GM21515 (cell line): ENCODE data around the gene ZMYM2.
A peak's percentile ranks its signal among the peaks of the same experiment; 100 is the strongest.

Source experiments
- ATAC-seq: cut with Tn5 transposase; IDR thresholded peaks from one replicate; pipeline ENCODE4 v1.9.1; 2021; ENCODE audit not compliant: unreplicated experiment

ZMYM2 gene

DNA sequence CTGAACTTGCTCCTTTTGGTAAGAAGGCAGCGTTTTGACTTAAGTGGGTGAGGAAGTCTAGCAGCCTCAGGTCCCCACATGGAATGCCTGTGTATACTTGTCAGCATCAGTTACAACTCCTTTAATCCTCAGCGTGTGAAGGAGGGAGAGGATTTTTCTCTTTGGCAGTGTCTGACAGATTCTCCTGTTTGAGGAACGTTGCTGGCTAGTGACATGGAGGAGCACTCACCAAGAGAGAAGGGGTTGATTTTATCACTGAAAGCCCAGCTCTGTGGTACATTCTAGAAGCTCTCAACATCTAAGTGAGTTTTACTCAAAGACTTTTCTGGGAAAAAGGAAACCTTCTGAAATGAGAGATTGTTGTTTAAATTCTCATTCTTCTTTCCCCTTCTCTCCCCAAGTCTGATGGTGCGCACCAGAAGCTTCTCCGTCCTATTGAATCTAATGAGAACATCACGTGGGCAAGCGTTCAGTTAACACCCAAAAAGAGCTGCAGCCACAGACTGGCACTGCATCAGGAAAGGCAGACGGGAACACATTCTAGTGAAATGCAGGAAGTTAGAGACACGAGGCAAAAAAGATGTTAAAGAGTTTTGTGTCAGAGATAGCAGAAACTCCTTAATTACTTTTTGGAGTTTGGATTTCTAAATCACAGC is 144.1 kb downstream of the ZMYM2 start:
- no peak for ATAC-seq

- no peak for ATAC-seq
These were observed 146.7 kb downstream of the ZMYM2 start for GRCh38 chr13:20105161-20105689.

GRCh38 chr13:20106742-20107141 is 148.2 kb downstream of the ZMYM2 start:
- no peak for ATAC-seq

DNA sequence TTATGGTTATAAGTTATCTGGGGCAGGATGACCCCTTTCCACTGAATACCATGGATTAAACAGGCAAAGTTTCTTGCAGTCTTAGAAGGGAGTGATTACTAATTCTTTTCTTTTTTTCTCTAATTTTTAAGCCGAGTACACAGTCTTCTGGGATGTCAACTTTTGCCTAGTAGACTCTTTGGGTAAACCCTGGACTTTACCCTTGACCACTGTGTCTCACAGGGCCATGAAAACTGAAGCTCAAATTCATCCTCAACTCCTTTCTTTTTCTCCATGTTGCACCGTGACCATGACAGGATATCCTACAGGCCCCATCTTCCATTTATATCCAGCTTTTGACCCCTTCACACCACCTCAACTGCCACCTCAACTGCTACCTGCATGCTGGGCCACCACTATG is 150.5 kb downstream of the ZMYM2 start:
- ATAC-seq, result no peak

- no peak for ATAC-seq
These were observed 155.6 kb downstream of the ZMYM2 start for GRCh38 chr13:20114066-20114610.

- no peak for ATAC-seq
These were observed 157.7 kb downstream of the ZMYM2 start for GRCh38 chr13:20116213-20116612.

DNA sequence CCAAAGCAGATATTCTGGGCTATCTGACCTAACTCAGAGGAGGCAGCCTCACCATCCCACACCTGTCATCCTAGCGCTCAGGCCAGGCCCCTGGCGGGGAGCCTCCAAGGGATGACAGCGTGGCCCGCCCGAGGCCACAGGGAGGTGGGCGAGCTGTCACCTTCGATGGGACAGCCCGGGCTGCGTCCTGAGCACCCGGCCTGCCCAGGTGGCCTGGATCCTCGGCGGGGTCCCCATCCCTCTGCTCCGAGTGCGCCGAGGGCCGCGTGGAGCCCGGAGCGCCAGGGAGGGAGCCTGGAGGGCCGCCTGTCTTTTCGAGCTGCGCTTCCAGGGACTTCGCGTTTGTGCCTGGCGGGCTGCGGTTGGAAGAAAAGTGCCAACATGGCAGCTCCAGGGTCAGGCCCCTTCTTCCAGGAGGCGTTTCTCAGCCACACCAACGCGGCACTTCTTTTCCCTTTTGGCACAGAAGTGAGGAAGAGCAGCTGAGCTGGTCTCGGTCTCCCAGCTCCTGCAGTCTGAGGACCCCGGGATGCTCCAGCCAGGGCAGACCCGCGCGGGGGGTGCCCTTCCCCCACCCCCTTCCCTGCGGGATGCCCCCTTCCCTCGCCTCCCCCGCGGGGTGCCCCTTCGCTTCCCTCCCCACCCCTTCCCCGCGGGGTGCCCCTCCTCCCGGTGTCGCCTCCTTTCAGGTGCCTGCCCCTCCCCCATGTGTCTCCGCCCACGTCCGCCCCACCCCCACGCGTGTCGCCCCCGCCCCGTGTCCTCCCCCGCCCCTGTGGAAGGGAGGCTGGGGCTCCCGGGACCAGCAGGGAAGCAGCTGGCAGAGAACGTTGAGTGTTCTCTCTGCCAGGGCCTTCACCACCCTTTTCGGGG is 160.0 kb downstream of the ZMYM2 start:
- no peak for ATAC-seq

DNA sequence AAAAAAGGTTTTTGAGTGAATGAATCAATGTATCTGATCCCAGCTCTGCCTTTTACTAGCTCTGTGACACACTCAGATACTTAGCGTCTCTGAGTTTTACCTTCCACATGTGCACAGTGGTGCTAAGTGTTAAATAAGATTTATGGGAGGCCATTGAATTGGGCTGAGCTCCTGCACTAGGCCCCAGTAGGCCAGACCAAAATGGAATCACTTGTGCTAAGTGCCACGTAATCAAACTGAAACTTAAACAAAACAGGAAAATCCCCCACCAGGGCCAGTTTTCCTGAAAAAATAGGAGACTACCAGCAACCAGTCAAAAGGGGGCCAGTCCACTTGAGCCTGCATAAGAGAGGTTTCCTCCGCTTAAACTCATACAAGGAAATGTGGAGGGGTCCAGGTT is 161.4 kb downstream of the ZMYM2 start:
- ATAC-seq, result no peak

- no peak for ATAC-seq
These were observed 162.6 kb downstream of the ZMYM2 start for GRCh38 chr13:20121159-20121525.

DNA sequence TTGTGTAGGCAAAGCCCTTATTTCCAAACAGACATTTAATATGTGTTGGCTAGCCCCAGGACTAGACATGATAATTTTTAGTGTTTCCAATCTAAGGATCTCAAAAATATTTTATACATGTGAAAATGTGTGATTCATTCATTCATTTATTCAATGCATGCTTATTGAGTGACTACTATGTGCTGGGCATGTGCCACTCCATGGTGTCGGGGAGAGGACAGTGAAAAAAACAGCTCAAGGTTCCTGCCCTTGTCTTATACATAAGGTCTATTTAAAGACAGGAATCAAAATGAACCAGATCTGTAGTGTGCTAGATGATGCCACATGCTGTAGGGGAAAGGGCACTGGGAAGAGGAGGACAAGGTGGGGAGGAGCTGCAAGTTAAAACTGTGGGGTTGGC is 165.8 kb downstream of the ZMYM2 start:
- no peak for ATAC-seq

GRCh38 chr13:20125129-20125782 is 166.7 kb downstream of the ZMYM2 start:
- ATAC-seq, result no peak

DNA sequence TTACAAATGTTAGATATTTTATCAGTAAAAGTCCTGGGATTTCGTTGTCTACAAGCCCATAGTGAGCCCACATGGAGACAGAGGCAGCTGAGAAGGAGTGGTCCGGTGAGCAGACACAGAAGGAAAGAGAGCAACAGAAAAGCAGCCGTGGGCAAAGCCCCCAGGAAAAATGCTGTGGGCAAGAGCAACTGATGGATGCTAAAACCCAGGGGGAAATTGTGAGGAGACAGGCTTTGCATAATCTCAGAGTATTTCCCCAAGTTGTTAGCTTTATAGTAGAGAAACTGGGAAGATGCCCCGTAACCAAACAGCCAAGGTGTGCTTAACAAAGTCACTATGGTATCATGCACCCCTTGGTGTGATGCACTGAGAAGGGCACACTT is 167.2 kb downstream of the ZMYM2 start:
- ATAC-seq, result no peak

DNA sequence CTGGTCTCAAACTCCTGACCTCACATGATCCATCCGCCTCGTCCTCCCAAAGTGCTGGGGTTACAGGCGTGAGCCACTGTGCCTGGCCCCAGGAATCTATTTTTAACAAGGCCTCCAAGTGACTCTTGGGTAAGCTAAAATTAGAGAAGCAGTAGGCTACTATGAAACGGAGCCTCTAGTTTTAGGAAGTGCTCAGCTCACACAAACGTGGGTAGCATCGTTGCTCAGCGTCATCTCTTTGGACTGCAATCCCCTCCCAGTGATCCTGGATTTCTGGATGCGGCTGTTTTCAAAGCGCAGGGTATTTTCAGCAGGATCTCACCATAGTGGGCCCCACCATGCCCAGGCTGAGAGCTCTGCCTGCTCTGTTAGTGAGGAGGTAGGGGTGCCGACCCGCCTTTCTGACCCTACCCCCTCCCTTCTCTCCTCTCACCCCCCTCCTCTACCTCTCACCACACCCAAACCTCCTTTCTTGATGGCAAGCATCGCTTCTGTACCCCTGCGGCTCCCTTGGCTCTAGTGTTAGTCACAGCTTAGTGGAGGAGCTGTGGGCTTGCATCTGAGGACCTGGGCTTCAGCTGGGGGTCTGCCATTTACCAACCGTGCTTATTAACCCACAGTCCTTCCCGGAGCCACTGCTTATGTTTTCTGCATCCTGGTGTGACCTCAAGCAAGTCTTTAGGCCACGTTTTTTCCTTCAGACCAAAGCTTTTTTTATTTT is 168.2 kb downstream of the ZMYM2 start:
- ATAC-seq, result no peak

- no peak for ATAC-seq
These were observed 168.7 kb downstream of the ZMYM2 start for GRCh38 chr13:20127262-20127561.

DNA sequence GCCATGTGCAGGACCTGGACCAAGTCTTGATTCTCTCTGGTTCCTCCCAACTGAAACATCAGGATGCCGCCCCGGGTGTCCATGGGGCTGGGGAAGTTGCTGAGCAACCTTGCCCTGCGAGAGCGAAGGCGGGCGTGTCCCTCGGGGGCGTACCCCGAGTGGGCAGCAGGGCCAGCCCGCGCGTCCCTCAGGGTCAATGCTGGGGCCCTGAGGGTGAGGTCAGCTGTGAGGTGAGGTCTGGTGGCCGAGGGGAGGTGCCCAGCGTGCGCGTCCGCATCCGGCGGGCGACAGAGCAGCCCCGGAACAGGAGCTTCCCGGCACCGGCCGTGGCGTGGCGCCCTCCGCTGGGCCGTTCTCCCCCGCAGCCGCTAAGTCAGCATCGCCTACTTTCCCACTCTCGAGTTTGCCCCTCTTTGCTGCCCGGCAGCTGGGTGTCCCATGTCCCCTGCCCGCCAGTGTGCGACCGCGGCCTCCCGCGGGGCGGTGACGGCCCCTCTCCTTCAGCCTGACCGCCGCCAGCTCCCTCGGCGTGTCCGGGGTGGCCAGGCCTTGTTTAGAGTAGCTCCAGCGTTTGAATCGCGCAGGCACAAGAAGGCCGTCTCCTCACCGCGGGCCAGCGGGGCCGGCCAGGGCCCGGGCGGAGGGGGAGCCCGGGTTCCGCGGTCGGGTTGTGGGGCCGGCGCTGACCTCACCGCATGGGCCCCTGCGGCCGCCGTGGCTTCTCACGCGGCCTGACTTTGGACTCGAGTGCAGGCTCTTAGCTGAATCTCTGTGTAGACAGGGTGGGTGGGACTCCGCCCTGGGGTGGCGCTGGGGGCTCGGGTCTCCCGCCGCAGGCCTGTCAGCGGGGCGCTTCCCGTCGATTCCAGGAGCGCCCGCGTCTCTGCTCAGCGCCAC is 169.3 kb downstream of the ZMYM2 start:
- ATAC-seq, result peak; percentile 61

- no peak for ATAC-seq
These were observed 170.0 kb downstream of the ZMYM2 start for GRCh38 chr13:20128459-20128931.

DNA sequence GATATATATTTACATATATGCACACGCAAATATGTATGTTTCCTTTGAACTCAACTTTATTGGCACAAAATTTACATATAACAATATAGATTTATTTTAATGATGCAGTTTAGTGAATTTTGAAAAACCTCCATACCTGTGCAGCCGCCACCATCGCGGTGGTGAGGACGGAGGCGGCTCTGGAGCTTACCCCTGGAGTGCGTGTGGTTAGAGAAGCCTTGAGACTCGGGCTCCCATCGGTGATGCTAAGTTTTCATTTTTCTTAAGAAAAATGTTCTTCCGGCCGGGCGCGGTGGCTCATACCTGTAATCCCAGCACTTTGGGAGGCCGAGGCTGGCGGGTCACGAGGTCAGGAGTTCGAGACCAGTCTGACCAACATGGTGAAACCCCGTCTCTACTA is 170.5 kb downstream of the ZMYM2 start:
- no peak for ATAC-seq

DNA sequence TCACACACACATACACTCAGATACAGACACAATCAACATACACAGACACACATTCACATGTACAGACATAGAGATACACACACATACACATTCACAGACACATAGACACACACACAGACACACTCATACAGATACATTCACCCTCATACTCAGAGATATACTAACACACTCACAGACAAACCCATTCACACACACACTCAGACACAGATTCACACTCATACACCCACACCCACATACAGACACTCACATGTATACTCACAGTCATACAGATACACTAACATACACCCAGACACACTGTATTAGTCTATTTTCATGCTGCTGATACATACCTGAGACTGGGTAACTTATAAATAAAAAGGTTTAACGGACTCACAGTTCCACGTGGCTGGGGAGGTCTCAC is 171.5 kb downstream of the ZMYM2 start:
- ATAC-seq, result no peak

DNA sequence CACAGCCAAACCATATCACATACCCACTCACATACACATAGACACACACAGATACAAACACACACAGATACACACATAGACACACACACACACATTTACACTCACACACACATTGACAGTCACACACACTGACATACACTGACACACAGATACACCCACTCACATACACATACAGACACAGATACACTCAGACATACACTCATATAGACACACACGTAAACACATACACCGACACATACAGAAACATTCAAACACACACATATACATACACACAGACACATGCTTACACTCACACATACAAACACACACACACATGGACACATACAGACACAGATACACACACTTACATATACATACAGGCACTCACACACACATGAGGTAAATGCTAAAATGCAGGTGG is 172.1 kb downstream of the ZMYM2 start:
- ATAC-seq, result no peak
